Progenitor cell of endocrine pancreas (in vitro differentiated cells): ENCODE data around the gene CHRNB4. TPM values are rescaled to one million over a fixed set of nuclear protein-coding genes. Genes with fewer than 3 reads are reported as not detected.

Experiments used
- DNase-seq: peaks from one replicate; pipeline ENCODE4 v3.0.0; 2021; ENCODE audit warnings: low spot score; ENCODE audit not compliant: unreplicated experiment
- H3K27ac Mint-ChIP-seq: 2 replicates; pipeline ENCODE4 v1.8.0; 2021; ENCODE audit warnings: mild to moderate bottlenecking, moderate library complexity, mixed read lengths
- H3K27me3 Mint-ChIP-seq: 2 replicates; pipeline ENCODE4 v1.8.0; 2021; ENCODE audit warnings: mixed read lengths
- H3K36me3 Mint-ChIP-seq: 2 replicates; pipeline ENCODE4 v1.8.0; 2022; ENCODE audit warnings: mixed read lengths; ENCODE audit not compliant: insufficient read depth
- H3K4me1 Mint-ChIP-seq: 2 replicates; pipeline ENCODE4 v1.8.0; 2021; ENCODE audit warnings: low read depth, mixed read lengths
- H3K4me3 Mint-ChIP-seq: 2 replicates; pipeline ENCODE4 v1.8.0; 2021; ENCODE audit warnings: low read depth, mild to moderate bottlenecking, moderate library complexity, mixed read lengths
- H3K9me3 Mint-ChIP-seq: 2 replicates; pipeline ENCODE4 v1.8.0; 2021; ENCODE audit warnings: low read depth, mixed read lengths
- CTCF ChIP-seq: fragments of 200-600 bp; sonication (generic); IDR thresholded peaks from one replicate; pipeline ENCODE4 v1.5.0; 2021; ENCODE audit warnings: antibody characterized with exemption, mild to moderate bottlenecking; ENCODE audit not compliant: unreplicated experiment
- total RNA-seq: library from RNA; stranded (reverse); gene quantifications from 2 replicates; pipeline ENCODE4 v1.2.1, GENCODE V29; 2021

The CHRNB4 gene
- total RNA-seq, 1 donor from 2014 or later = 1.0 TPM

GRCh38 chr15:78672285-78673014 is 31.4 kb upstream of the CHRNB4 start:
- no peak for DNase-seq
- Mint-ChIP-seq H3K27ac (peak overlapping the region; percentile 7), H3K27me3 (peaks cover 10% of the 10 kb centered on the region), H3K36me3 (no peaks in the 10 kb centered on the region), H3K9me3 (no peaks in the 10 kb centered on the region), H3K4me1 (peaks cover 9% of the 10 kb centered on the region), H3K4me3 (no peak overlapping the region)
- no peak for TF ChIP-seq CTCF

- H3K4me3 Mint-ChIP-seq = no peak overlapping the region
- H3K27me3 Mint-ChIP-seq = peaks cover 11% of the 10 kb centered on the region
- no peak for TF ChIP-seq CTCF
- no peaks in the 10 kb centered on the region for H3K9me3 Mint-ChIP-seq
- no peaks in the 10 kb centered on the region for H3K36me3 Mint-ChIP-seq
- H3K27ac Mint-ChIP-seq = peak overlapping the region; percentile 7
- DNase-seq = no peak
- H3K4me1 Mint-ChIP-seq = peaks cover 9% of the 10 kb centered on the region
These were observed 30.7 kb upstream of the CHRNB4 start for GRCh38 chr15:78671626-78672211.

- Mint-ChIP-seq H3K4me3 (no peak overlapping the region), H3K27ac (no peak overlapping the region), H3K9me3 (no peaks in the 10 kb centered on the region), H3K36me3 (no peaks in the 10 kb centered on the region), H3K4me1 (peaks cover 7% of the 10 kb centered on the region), H3K27me3 (peaks cover 14% of the 10 kb centered on the region)
- DNase-seq = no peak
- no peak for TF ChIP-seq CTCF
These were observed 28.0 kb upstream of the CHRNB4 start for GRCh38 chr15:78668987-78669386.

- Mint-ChIP-seq H3K27ac (no peak overlapping the region), H3K36me3 (no peaks in the 10 kb centered on the region), H3K9me3 (no peaks in the 10 kb centered on the region), H3K27me3 (peaks cover 14% of the 10 kb centered on the region), H3K4me1 (peaks cover 5% of the 10 kb centered on the region), H3K4me3 (no peak overlapping the region)
- no peak for TF ChIP-seq CTCF
- no peak for DNase-seq
These were observed 26.7 kb upstream of the CHRNB4 start for GRCh38 chr15:78667578-78668236.

GRCh38 chr15:78666010-78666409 is 25.0 kb upstream of the CHRNB4 start:
- H3K4me1 Mint-ChIP-seq = no peaks in the 10 kb centered on the region
- peaks cover 12% of the 10 kb centered on the region for H3K27me3 Mint-ChIP-seq
- TF ChIP-seq CTCF = no peak
- no peaks in the 10 kb centered on the region for H3K36me3 Mint-ChIP-seq
- DNase-seq = no peak
- no peak overlapping the region for H3K27ac Mint-ChIP-seq
- no peaks in the 10 kb centered on the region for H3K9me3 Mint-ChIP-seq
- no peak overlapping the region for H3K4me3 Mint-ChIP-seq
